ENCODE results near the gene EHBP1L1.

DNA sequence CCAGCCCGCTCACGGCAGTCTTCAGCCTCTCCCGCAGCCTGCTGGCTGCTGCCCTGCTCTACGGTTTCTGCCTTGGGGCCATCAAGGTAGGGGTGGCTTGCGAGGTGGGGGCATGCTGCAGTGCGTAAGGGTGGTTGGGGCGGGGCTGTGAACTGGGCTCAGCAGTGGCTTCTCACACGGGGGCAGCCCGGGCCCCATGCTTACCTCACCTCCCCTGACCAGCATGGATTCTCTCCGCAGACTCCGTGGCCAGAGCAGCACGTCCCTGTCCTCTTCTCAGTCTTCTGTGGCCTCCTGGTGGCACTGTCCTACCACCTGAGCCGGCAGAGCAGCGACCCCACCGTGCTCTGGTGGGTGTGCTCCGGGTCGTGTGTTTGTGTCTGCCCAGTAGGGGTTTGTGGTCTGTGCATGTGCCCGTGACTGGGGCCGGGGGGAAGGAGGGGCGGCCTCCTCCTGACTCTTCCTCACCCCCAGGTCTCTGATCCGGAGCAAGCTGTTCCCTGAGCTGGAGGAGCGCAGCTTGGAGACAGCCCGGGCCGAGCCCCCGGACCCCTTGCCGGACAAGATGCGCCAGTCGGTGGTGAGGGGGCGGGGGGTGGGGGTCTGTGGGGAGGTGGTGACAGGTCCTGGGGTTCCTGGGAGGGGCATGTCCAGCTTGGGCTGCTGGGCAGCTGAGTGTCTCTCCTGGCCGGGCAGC, 49.2 kb downstream of the EHBP1L1 start:
- TF ChIP-seq, protein P1, sequence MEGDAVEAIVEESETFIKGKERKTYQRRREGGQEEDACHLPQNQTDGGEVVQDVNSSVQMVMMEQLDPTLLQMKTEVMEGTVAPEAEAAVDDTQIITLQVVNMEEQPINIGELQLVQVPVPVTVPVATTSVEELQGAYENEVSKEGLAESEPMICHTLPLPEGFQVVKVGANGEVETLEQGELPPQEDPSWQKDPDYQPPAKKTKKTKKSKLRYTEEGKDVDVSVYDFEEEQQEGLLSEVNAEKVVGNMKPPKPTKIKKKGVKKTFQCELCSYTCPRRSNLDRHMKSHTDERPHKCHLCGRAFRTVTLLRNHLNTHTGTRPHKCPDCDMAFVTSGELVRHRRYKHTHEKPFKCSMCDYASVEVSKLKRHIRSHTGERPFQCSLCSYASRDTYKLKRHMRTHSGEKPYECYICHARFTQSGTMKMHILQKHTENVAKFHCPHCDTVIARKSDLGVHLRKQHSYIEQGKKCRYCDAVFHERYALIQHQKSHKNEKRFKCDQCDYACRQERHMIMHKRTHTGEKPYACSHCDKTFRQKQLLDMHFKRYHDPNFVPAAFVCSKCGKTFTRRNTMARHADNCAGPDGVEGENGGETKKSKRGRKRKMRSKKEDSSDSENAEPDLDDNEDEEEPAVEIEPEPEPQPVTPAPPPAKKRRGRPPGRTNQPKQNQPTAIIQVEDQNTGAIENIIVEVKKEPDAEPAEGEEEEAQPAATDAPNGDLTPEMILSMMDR (IDR thresholded peaks at IDR 0.05), result no peak
- no peak for TF ChIP-seq POLR2A (IDR thresholded peaks at IDR 0.05)
